IPS-18c (cell line): ENCODE results near the gene TFF3.

Experiments
- H3K4me3 ChIP-seq: 2 replicates; pipeline ENCODE4 v1.7.0; 2013; ENCODE audit warnings: low read depth, mild to moderate bottlenecking, low read length, moderate library complexity; ENCODE audit not compliant: insufficient read depth
- H3K9me3 ChIP-seq: one replicate; pipeline ENCODE4 v1.6.1; 2013; ENCODE audit warnings: mild to moderate bottlenecking, low read length, moderate library complexity; ENCODE audit not compliant: control insufficient read depth, insufficient read depth

Gene TFF3

GRCh38 chr21:42286416-42286815, 28.8 kb downstream of the TFF3 start:
- no peaks in the 10 kb centered on the region for H3K9me3 ChIP-seq
- no peak overlapping the region for H3K4me3 ChIP-seq

- no peaks in the 10 kb centered on the region for H3K9me3 ChIP-seq
- H3K4me3 ChIP-seq, result no peak overlapping the region
Measured at GRCh38 chr21:42285569-42286245, 29.5 kb downstream of the TFF3 start.

GRCh38 chr21:42282715-42283114, 32.5 kb downstream of the TFF3 start:
- Histone ChIP-seq H3K9me3 (no peaks in the 10 kb centered on the region), H3K4me3 (no peak overlapping the region)

GRCh38 chr21:42282021-42282420, 33.2 kb downstream of the TFF3 start:
- H3K4me3 ChIP-seq, result no peak overlapping the region
- H3K9me3 ChIP-seq, result no peaks in the 10 kb centered on the region

- no peak overlapping the region for H3K4me3 ChIP-seq
- no peaks in the 10 kb centered on the region for H3K9me3 ChIP-seq
Measured at GRCh38 chr21:42281181-42281680, 34.0 kb downstream of the TFF3 start.

- no peaks in the 10 kb centered on the region for H3K9me3 ChIP-seq
- no peak overlapping the region for H3K4me3 ChIP-seq
Measured at GRCh38 chr21:42280356-42281180, 34.6 kb downstream of the TFF3 start.

GRCh38 chr21:42279888-42280287, 35.3 kb downstream of the TFF3 start:
- H3K9me3 ChIP-seq, result no peaks in the 10 kb centered on the region

GRCh38 chr21:42279341-42279871, 35.8 kb downstream of the TFF3 start:
- Histone ChIP-seq H3K4me3 (no peak overlapping the region), H3K9me3 (no peaks in the 10 kb centered on the region)

More at GRCh38 chr21:42279888-42280287, 35.3 kb downstream of the TFF3 start:
- no peak overlapping the region for H3K4me3 ChIP-seq

GRCh38 chr21:42278451-42279149, 36.6 kb downstream of the TFF3 start:
- Histone ChIP-seq H3K9me3 (no peaks in the 10 kb centered on the region), H3K4me3 (no peak overlapping the region)

GRCh38 chr21:42277593-42277992, 37.6 kb downstream of the TFF3 start:
- Histone ChIP-seq H3K4me3 (no peak overlapping the region), H3K9me3 (no peaks in the 10 kb centered on the region)

- Histone ChIP-seq H3K4me3 (no peak overlapping the region), H3K9me3 (no peaks in the 10 kb centered on the region)
Measured at GRCh38 chr21:42276526-42277154, 38.6 kb downstream of the TFF3 start.

- Histone ChIP-seq H3K9me3 (no peaks in the 10 kb centered on the region), H3K4me3 (no peak overlapping the region)
Measured at GRCh38 chr21:42276076-42276475, 39.1 kb downstream of the TFF3 start.

- no peak overlapping the region for H3K4me3 ChIP-seq
- H3K9me3 ChIP-seq, result no peaks in the 10 kb centered on the region
Measured at GRCh38 chr21:42272984-42273600, 42.1 kb downstream of the TFF3 start.

- Histone ChIP-seq H3K4me3 (no peak overlapping the region), H3K9me3 (no peaks in the 10 kb centered on the region)
Measured at GRCh38 chr21:42272109-42272962, 42.9 kb downstream of the TFF3 start.

- H3K4me3 ChIP-seq, result no peak overlapping the region
- no peaks in the 10 kb centered on the region for H3K9me3 ChIP-seq
Measured at GRCh38 chr21:42271065-42271464, 44.1 kb downstream of the TFF3 start.

- H3K4me3 ChIP-seq, result no peak overlapping the region
- H3K9me3 ChIP-seq, result no peaks in the 10 kb centered on the region
Measured at GRCh38 chr21:42269386-42269785, 45.8 kb downstream of the TFF3 start.
